ENCODE measurements around the gene UTP25. TPM values are rescaled to one million over a fixed set of nuclear protein-coding genes. Genes with fewer than 3 reads are reported as not detected.

Gene UTP25
- total RNA-seq, 4 donors from 2014 or later: 3.7 to 8.0 (median 7.3) TPM

- H3K27ac ChIP-seq (replicated peaks in 1 of 4): no peak overlapping the region
- TF ChIP-seq POLR2AphosphoS5 (IDR thresholded peaks at IDR 0.05) (no peak), POLR2A (IDR thresholded peaks at IDR 0.05; ENCODE audit: low read depth) (no peak), CTCF (IDR thresholded peaks at IDR 0.05) (no peak), EP300 (IDR thresholded peaks at IDR 0.05) (no peak)
- WGBS: 97% methylated on average over 2 of the region's 2 CpGs
- no peak for DNase-seq (ENCODE audit: extremely low spot score)
- intact Hi-C loops (cut with DNase I): no loop called here
- H3K4me1 ChIP-seq: no peaks in the 10 kb centered on the region
- no peak overlapping the region for H3K4me3 ChIP-seq
- no peaks in the 10 kb centered on the region for H3K9me3 ChIP-seq
- peaks cover 19 to 70% (median 54%) of the 10 kb centered on the region in 4 donors for H3K36me3 ChIP-seq
- H3K27me3 ChIP-seq: no peaks in the 10 kb centered on the region
These were observed 25.9 kb downstream of the UTP25 start for GRCh38 chr1:209853676-209854075.

GRCh38 chr1:209854196-209854595 lies 26.4 kb downstream of the UTP25 start:
- Histone ChIP-seq H3K4me3 (no peak overlapping the region), H3K9me3 (no peaks in the 10 kb centered on the region), H3K27ac (replicated peaks in 1 of 4) (no peak overlapping the region), H3K36me3 (peaks cover 19 to 64% (median 51%) of the 10 kb centered on the region in 4 donors), H3K4me1 (no peaks in the 10 kb centered on the region), H3K27me3 (no peaks in the 10 kb centered on the region)
- WGBS: 66% methylated on average over 3 of the region's 3 CpGs
- no peak for DNase-seq (ENCODE audit: extremely low spot score)
- TF ChIP-seq EP300 (IDR thresholded peaks at IDR 0.05) (no peak), CTCF (IDR thresholded peaks at IDR 0.05) (no peak), POLR2AphosphoS5 (IDR thresholded peaks at IDR 0.05) (no peak), POLR2A (IDR thresholded peaks at IDR 0.05; ENCODE audit: low read depth) (no peak)
- intact Hi-C loops (cut with DNase I): no loop called here

GRCh38 chr1:209855006-209855405 lies 27.2 kb downstream of the UTP25 start:
- H3K36me3 ChIP-seq: peaks cover 19 to 56% (median 47%) of the 10 kb centered on the region in 4 donors
- no peak for TF ChIP-seq POLR2A (IDR thresholded peaks at IDR 0.05; ENCODE audit: low read depth)
- no peak for TF ChIP-seq POLR2AphosphoS5 (IDR thresholded peaks at IDR 0.05)
- no peak for TF ChIP-seq EP300 (IDR thresholded peaks at IDR 0.05)
- TF ChIP-seq CTCF (IDR thresholded peaks at IDR 0.05): no peak
- intact Hi-C loops (cut with DNase I): no loop called here
- no peaks in the 10 kb centered on the region for H3K4me1 ChIP-seq
- WGBS: 83% methylated on average over 8 of the region's 8 CpGs
- no peak overlapping the region for H3K4me3 ChIP-seq
- no peak overlapping the region for H3K27ac ChIP-seq (replicated peaks in 1 of 4)
- H3K27me3 ChIP-seq: no peaks in the 10 kb centered on the region
- DNase-seq (ENCODE audit: extremely low spot score): no peak
- no peaks in the 10 kb centered on the region for H3K9me3 ChIP-seq

- WGBS: 75% methylated on average over 2 of the region's 5 CpGs
- Histone ChIP-seq H3K4me1 (no peaks in the 10 kb centered on the region), H3K9me3 (no peaks in the 10 kb centered on the region), H3K4me3 (no peak overlapping the region), H3K27ac (replicated peaks in 1 of 4) (no peak overlapping the region), H3K27me3 (no peaks in the 10 kb centered on the region), H3K36me3 (peaks cover 17 to 51% (median 45%) of the 10 kb centered on the region in 4 donors)
- TF ChIP-seq POLR2A (IDR thresholded peaks at IDR 0.05; ENCODE audit: low read depth) (no peak), CTCF (IDR thresholded peaks at IDR 0.05) (no peak), POLR2AphosphoS5 (IDR thresholded peaks at IDR 0.05) (no peak), EP300 (IDR thresholded peaks at IDR 0.05) (no peak)
- intact Hi-C loops (cut with DNase I): no loop called here
- no peak for DNase-seq (ENCODE audit: extremely low spot score)
These were observed 27.9 kb downstream of the UTP25 start for GRCh38 chr1:209855623-209856022.

- TF ChIP-seq EP300 (IDR thresholded peaks at IDR 0.05): no peak
- TF ChIP-seq CTCF (IDR thresholded peaks at IDR 0.05): no peak
- TF ChIP-seq POLR2AphosphoS5 (IDR thresholded peaks at IDR 0.05): no peak
- no peak for TF ChIP-seq POLR2A (IDR thresholded peaks at IDR 0.05; ENCODE audit: low read depth)
- no peak for DNase-seq (ENCODE audit: extremely low spot score)
- no peak overlapping the region for H3K4me3 ChIP-seq
- H3K27ac ChIP-seq (replicated peaks in 1 of 4): no peak overlapping the region
- no peaks in the 10 kb centered on the region for H3K4me1 ChIP-seq
- peaks cover 0 to 22% (median 16%) of the 10 kb centered on the region in 4 donors for H3K36me3 ChIP-seq
- 90% methylated on average over 2 of the region's 41 CpGs for whole genome bisulfite sequencing
- H3K27me3 ChIP-seq: peaks cover 0 to 13% (median 0%) of the 10 kb centered on the region in 4 donors
- H3K9me3 ChIP-seq: no peaks in the 10 kb centered on the region
- intact Hi-C loops (cut with DNase I): no loop called here
These were observed 30.9 kb downstream of the UTP25 start for GRCh38 chr1:209858561-209859103.
